WTC11 (cell line): ENCODE measurements around the gene PFKFB3. TPM values are rescaled to one million over a fixed set of nuclear protein-coding genes. Genes with fewer than 3 reads are reported as not detected.

Experiments
- CTCF ChIP-seq: fragments of 200-600 bp; IDR thresholded peaks from 2 replicates; pipeline ENCODE4 v1.8.0; 2022; ENCODE audit warnings: antibody characterized with exemption
- ESRRA ChIP-seq: sonication (generic); formaldehyde crosslinking; IDR thresholded peaks from 2 replicates; pipeline ENCODE4 v1.8.1; 2022; ENCODE audit warnings: mild to moderate bottlenecking, missing genetic modification reagents, borderline replicate concordance
- FOXK1 ChIP-seq: sonication (generic); formaldehyde crosslinking; IDR thresholded peaks from 2 replicates; pipeline ENCODE4 v1.8.0; 2022; ENCODE audit warnings: mild to moderate bottlenecking, moderate library complexity, missing genetic modification reagents
- FOXP1 ChIP-seq: sonication (generic); formaldehyde crosslinking; IDR thresholded peaks from 2 replicates; pipeline ENCODE4 v1.8.0; 2022; ENCODE audit warnings: missing genetic modification reagents, mild to moderate bottlenecking, moderate library complexity, borderline replicate concordance
- GRHL2 ChIP-seq: fragments of 250-450 bp; sonication (Bioruptor Pico); IDR thresholded peaks from 2 replicates; pipeline ENCODE4 v1.8.0; 2022; ENCODE audit warnings: mild to moderate bottlenecking, moderate library complexity; ENCODE audit not compliant: insufficient replicate concordance, severe bottlenecking
- HMGXB4 ChIP-seq: sonication (generic); formaldehyde crosslinking; IDR thresholded peaks from 2 replicates; pipeline ENCODE4 v1.8.1; 2023; ENCODE audit warnings: mild to moderate bottlenecking, moderate library complexity, missing genetic modification reagents
- IRF2 ChIP-seq: sonication (generic); formaldehyde crosslinking; IDR thresholded peaks from 2 replicates; pipeline ENCODE4 v1.8.0; 2022; ENCODE audit warnings: low read depth, missing genetic modification reagents, borderline replicate concordance
- MAX ChIP-seq: sonication (generic); formaldehyde crosslinking; IDR thresholded peaks from 2 replicates; pipeline ENCODE4 v1.8.0; 2022; ENCODE audit warnings: mild to moderate bottlenecking, missing genetic modification reagents
- NFE2L1 ChIP-seq: sonication (generic); formaldehyde crosslinking; IDR thresholded peaks from 2 replicates; pipeline ENCODE4 v1.8.1; 2023; ENCODE audit warnings: missing genetic modification reagents
- NR3C1 ChIP-seq: sonication (generic); formaldehyde crosslinking; conservative IDR thresholded peaks from 2 replicates; pipeline ENCODE4 v1.8.1; 2023; ENCODE audit warnings: low read depth, mild to moderate bottlenecking, missing genetic modification reagents
- PREB ChIP-seq: sonication (generic); formaldehyde crosslinking; IDR thresholded peaks from 2 replicates; pipeline ENCODE4 v1.8.1; 2022; ENCODE audit warnings: mild to moderate bottlenecking, missing genetic modification reagents, moderate library complexity, borderline replicate concordance
- PRRX2 ChIP-seq: fragments of 250-450 bp; sonication (Bioruptor Pico); IDR thresholded peaks from 2 replicates; pipeline ENCODE4 v1.8.0; 2021; ENCODE audit warnings: mild to moderate bottlenecking
- SMAD3 ChIP-seq: sonication (generic); formaldehyde crosslinking; IDR thresholded peaks from 2 replicates; pipeline ENCODE4 v1.8.0; 2022; ENCODE audit warnings: missing genetic modification reagents, mild to moderate bottlenecking, borderline replicate concordance
- SP1 ChIP-seq: sonication (generic); formaldehyde crosslinking; conservative IDR thresholded peaks from 2 replicates; pipeline ENCODE4 v1.8.1; 2022; ENCODE audit warnings: missing genetic modification reagents
- USF2 ChIP-seq: sonication (generic); formaldehyde crosslinking; IDR thresholded peaks from 2 replicates; pipeline ENCODE4 v1.8.1; 2023; ENCODE audit warnings: mild to moderate bottlenecking, missing genetic modification reagents, moderate library complexity
- ZMAT4 ChIP-seq: fragments of 250-450 bp; sonication (Bioruptor Pico); IDR thresholded peaks from 2 replicates; pipeline ENCODE4 v1.9.0; 2021; ENCODE audit warnings: mild to moderate bottlenecking
- ZNF138 ChIP-seq: sonication (generic); formaldehyde crosslinking; conservative IDR thresholded peaks from 2 replicates; pipeline ENCODE4 v1.8.1; 2022; ENCODE audit warnings: mild to moderate bottlenecking, moderate library complexity, missing genetic modification reagents
- ZNF219 ChIP-seq: sonication (generic); formaldehyde crosslinking; IDR thresholded peaks from 2 replicates; pipeline ENCODE4 v1.8.0; 2023; ENCODE audit warnings: missing genetic modification reagents, mild to moderate bottlenecking, borderline replicate concordance
- ZNF396 ChIP-seq: fragments of 250-450 bp; sonication (Bioruptor Pico); IDR thresholded peaks from 2 replicates; pipeline ENCODE4 v1.8.0; 2021; ENCODE audit warnings: mild to moderate bottlenecking, moderate library complexity, borderline replicate concordance
- total RNA-seq: library from RNA; stranded (reverse); gene quantifications from 3 replicates; pipeline ENCODE4 v1.2.3, GENCODE V29; 2021

The PFKFB3 gene
- total RNA-seq, 1 experiment from 2014 or later = 30.6 TPM

- TF ChIP-seq HMGXB4 (CRISPR knock-in tag) = peak; percentile 70; the same call in 1 of the 2 replicates
- peak; percentile 71 for TF ChIP-seq SP1 (CRISPR knock-in tag)
- peak; percentile 90 for TF ChIP-seq MAX
- TF ChIP-seq NR3C1 (CRISPR knock-in tag) = no peak
- no peak for TF ChIP-seq PRRX2 (CRISPR knock-in tag)
- TF ChIP-seq SMAD3 (CRISPR knock-in tag) = peak; percentile 20; the same call in 1 of the 2 replicates
- no peak for TF ChIP-seq ESRRA (CRISPR knock-in tag)
- TF ChIP-seq FOXK1 (CRISPR knock-in tag) = peak; percentile 91
- 0 out of 2 replicates have a peak, but pooled peaks have one; percentile 43 for TF ChIP-seq ZNF138 (CRISPR knock-in tag)
- no peak for TF ChIP-seq CTCF
- TF ChIP-seq GRHL2 (CRISPR knock-in tag) = no peak
- TF ChIP-seq ZMAT4 (CRISPR knock-in tag) = no peak
- TF ChIP-seq NFE2L1 (CRISPR knock-in tag) = peak; percentile 60; the same call in 1 of the 2 replicates
- no peak for TF ChIP-seq ZNF396 (CRISPR knock-in tag)
- peak; percentile 86 for TF ChIP-seq USF2
- TF ChIP-seq FOXP1 = peak; percentile 93
- TF ChIP-seq ZNF219 (CRISPR knock-in tag) = peak; percentile 83; the same call in 1 of the 2 replicates
- TF ChIP-seq PREB = no peak
- TF ChIP-seq IRF2 (CRISPR knock-in tag) = no peak
Observed at GRCh38 chr10:6163364-6164270, 39.1 kb upstream of the PFKFB3 start (continued).
